ES-I3 (cell line): ENCODE measurements around the gene ADGRL3.
"Not testable (repeated sequence)": the region's sequence is repeated elsewhere in the genome, so short reads cannot be mapped to it uniquely, and the experiment has no call there.

Experiments
- H3K36me3 ChIP-seq: 2 replicates; pipeline ENCODE4 v1.6.1; 2013; ENCODE audit warnings: mild to moderate bottlenecking, low read length, control low read depth, moderate library complexity; ENCODE audit not compliant: insufficient read depth
- H3K4me1 ChIP-seq: 2 replicates; pipeline ENCODE4 v1.6.1; 2013; ENCODE audit warnings: mild to moderate bottlenecking, control low read depth, low read length; ENCODE audit not compliant: insufficient read depth
- H3K9ac ChIP-seq: 2 replicates; pipeline ENCODE4 v1.6.1; 2013; ENCODE audit warnings: low read depth, mild to moderate bottlenecking, low read length, moderate library complexity
- H3K9me3 ChIP-seq: 2 replicates; pipeline ENCODE4 v1.6.1; 2013; ENCODE audit warnings: mild to moderate bottlenecking, low read length, moderate library complexity; ENCODE audit not compliant: control insufficient read depth, insufficient read depth

ADGRL3 gene

DNA sequence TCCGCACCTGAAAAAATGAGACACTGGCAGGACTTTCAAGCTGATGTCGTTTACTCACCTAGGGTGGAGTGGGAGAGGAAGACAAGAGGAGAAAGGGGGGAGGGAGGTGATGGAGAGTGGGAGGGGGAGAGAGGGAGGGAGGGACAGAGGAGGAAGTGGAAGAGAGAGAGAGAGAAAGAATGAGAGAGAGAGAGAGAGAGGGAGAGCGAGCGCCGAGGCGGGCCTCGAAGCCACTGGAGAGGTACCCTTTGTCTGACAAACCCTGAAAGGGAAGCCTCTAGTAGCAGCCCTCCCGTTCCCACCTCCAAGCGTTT is 296 bp upstream of the ADGRL3 start:
- H3K9ac ChIP-seq: peak overlapping the region; percentile 79
- no peaks in the 10 kb centered on the region for H3K36me3 ChIP-seq
- no peaks in the 10 kb centered on the region for H3K9me3 ChIP-seq
- peaks cover 7% of the 10 kb centered on the region for H3K4me1 ChIP-seq

DNA sequence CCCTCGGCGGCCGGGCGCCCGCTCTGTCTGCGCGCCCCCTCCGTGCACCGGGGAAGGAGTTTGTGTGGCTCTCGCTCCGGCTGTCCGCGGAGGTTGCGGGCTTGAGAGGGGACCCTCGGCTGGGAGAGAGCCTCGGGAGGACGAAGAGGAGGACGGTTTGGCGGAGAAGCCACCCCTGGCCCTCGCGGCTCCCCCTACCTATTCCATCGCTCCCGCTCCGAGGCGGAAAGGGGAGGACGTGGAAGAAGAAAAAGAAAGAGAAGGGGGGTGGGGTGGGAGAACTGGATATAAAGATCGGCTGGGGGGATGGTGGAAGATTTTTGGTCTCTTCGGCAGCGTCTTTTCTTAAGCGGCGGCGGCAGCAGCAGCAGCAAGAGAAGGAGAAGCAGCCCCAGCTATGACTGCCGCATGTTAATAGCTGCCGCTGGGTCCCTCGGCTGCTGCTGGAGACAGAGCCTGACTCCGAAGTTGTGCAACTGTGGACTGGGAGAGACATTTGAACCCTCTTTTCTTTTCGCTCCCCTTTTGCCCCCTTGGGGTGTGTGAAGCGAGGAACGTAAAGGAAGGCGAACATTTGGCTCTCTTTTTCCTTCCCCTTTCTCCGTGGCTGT is 895 bp downstream of the ADGRL3 start:
- Histone ChIP-seq H3K9ac (peak overlapping the region; percentile 79), H3K4me1 (peaks cover 17% of the 10 kb centered on the region), H3K36me3 (no peaks in the 10 kb centered on the region), H3K9me3 (no peaks in the 10 kb centered on the region)

DNA sequence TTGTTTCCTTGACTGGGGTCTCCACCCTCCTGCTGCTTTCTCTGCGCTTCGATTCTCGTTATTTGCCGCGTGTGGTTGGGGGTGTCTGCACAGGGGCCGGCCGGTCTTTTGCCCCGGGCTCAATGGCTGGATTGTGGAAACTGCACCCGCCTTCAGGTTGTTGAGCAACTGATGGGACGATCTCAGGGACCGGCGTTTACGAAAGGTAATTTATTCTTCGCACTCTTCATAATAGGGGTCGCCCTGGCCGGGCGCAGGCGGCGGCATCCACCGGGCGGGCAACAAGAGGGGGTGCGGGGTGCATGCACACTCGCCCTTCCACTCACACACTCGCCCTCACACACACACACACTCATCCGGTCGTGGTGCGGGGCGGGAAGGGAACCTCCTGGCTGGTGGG is 1.4 kb downstream of the ADGRL3 start:
- Histone ChIP-seq H3K4me1 (peaks cover 17% of the 10 kb centered on the region), H3K36me3 (no peaks in the 10 kb centered on the region), H3K9me3 (no peaks in the 10 kb centered on the region), H3K9ac (peak overlapping the region; percentile 79)

DNA sequence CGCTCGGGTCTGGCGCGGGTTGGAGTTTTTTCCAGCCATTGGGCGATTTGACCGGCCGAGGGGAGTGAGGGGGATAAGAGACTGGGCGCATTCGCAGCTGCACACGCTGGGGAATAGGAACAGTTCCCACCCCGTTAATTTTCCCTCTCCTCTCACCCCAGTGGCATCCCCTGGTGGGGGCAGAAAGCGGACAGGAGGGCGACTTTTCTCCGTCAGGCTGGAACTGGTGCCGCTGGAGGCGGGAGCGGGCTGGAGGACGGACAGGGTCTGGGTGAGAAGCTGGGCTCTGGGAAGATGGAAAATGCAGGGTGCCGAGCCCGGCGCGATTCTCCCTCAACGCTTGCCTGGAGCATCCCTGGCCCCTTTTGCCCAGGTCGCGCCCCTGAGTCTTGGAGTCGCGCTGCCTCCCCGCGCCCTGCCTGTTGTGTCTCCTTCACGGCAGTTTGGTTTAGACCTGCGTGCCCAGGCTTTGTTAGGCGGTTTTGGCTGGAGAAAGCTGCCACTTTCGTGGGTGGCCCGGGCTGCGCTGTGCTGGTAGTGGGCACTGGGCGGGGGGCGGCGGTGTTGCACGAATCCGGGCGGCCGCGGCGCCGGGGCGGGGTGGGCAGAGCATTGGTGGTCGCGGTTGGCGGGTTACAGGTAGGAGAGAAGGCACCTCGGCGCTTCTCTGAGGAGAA is 2.0 kb downstream of the ADGRL3 start:
- H3K4me1 ChIP-seq: peaks cover 17% of the 10 kb centered on the region
- no peaks in the 10 kb centered on the region for H3K36me3 ChIP-seq
- H3K9ac ChIP-seq: peak overlapping the region; percentile 79
- H3K9me3 ChIP-seq: no peaks in the 10 kb centered on the region

GRCh38 chr4:61202638-61203435 is 2.7 kb downstream of the ADGRL3 start:
- Histone ChIP-seq H3K9me3 (no peaks in the 10 kb centered on the region), H3K9ac (peak overlapping the region; percentile 79), H3K4me1 (peaks cover 17% of the 10 kb centered on the region), H3K36me3 (no peaks in the 10 kb centered on the region)

- Histone ChIP-seq H3K9me3 (no peaks in the 10 kb centered on the region), H3K36me3 (no peaks in the 10 kb centered on the region), H3K9ac (peak overlapping the region; percentile 79), H3K4me1 (peaks cover 17% of the 10 kb centered on the region)
Observed at GRCh38 chr4:61203436-61203790, 3.3 kb downstream of the ADGRL3 start.

DNA sequence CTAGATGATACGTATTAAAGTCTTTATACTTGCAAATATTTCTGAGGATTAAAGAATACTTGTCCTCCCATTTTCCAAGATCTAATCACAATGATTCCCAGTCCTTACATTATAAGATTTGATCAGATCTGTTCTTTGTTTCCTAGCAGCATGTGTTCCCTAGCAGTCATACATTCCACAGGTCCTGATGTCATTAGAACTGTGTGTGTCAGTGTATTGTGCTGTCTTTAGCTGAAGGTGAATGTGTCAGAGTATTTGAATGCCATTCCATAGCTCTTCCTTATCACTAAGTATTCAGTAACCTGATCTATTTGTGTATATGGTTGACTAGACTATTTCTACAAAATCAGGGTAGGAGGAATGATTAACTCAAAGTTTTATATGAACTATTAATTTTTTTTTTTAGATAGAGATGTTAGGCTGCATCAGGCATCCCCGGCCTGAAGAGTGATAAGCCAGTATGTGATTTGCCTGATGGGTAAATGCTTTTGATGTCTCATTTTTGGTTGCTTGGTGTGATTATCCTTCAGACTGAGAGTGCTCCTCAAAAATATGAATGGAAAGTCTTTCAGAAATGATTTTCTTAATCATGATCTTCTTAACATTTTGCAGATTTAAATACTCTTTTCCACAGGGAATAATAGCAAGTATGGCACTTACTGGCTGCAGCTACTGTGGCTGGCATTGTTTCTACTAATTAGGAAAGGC is 4.4 kb downstream of the ADGRL3 start:
- Histone ChIP-seq H3K36me3 (no peaks in the 10 kb centered on the region), H3K9ac (no peak overlapping the region), H3K4me1 (peaks cover 17% of the 10 kb centered on the region), H3K9me3 (no peaks in the 10 kb centered on the region)

- Histone ChIP-seq H3K9ac (no peak overlapping the region), H3K9me3 (no peaks in the 10 kb centered on the region), H3K4me1 (peaks cover 20% of the 10 kb centered on the region), H3K36me3 (no peaks in the 10 kb centered on the region)
Observed at GRCh38 chr4:61205066-61205465, 4.9 kb downstream of the ADGRL3 start.

DNA sequence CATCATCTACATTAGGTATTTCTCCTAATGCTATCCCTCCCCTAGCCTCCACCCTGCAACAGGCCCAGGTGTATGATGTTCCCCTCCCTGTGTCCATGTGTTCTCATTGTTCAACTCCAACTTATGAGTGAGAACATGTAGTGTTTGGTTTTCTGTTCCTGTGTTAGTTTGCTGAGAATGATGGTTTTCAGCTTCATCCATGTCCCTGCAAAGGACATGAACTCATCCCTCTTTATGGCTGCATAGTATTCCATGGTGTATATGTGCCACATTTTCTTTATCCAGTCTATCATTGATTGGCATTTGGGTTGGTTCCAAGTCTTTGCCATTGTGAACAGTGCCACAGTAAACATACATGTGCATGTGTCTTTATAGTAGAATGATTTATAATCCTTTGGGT is 7.0 kb downstream of the ADGRL3 start:
- H3K9ac ChIP-seq, H3K36me3 ChIP-seq, H3K9me3 ChIP-seq: not testable (repeated sequence)
- peaks cover 22% of the 10 kb centered on the region for H3K4me1 ChIP-seq

DNA sequence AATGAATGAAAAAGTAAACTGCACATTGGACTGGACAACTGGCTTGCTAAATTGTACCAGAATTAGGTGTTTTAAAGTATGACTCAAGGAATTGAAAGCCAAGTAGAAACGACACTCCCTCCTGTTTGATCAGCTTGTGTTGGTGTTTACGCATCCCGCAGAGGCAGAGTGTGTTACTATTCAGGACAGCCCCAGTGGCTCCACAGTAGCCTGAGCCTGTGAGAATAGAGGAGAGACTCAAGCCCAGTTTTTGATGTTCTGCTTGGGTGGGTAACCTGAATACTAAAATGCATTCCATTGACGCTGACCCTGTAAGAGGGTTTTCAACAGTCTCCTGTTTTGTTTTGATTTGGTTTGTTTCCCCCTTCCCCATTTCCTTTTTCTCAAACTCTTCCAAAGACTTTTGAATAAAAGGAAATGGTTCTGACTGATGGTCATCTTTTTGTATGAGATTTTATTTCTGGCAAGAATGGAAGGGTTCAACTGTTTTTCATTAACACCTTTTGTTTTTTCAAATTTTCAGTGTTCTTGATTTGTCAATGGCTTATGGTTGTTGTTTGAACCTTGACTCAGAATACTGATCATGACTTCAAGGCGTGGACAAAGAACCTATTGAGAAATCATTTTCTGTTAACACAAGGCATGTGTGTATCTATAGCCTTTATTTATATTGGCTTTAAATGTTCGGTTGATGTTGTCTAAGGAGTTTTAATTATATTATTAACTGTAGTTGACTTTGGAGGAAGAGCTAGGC is 10.2 kb downstream of the ADGRL3 start:
- Histone ChIP-seq H3K4me1 (peaks cover 10% of the 10 kb centered on the region), H3K9ac (no peak overlapping the region), H3K36me3 (no peaks in the 10 kb centered on the region), H3K9me3 (no peaks in the 10 kb centered on the region)

GRCh38 chr4:61211781-61212180 is 11.7 kb downstream of the ADGRL3 start:
- Histone ChIP-seq H3K9me3 (no peaks in the 10 kb centered on the region), H3K4me1 (peaks cover 6% of the 10 kb centered on the region; the same call in 1 of the 2 replicates), H3K36me3 (no peaks in the 10 kb centered on the region), H3K9ac (no peak overlapping the region)

DNA sequence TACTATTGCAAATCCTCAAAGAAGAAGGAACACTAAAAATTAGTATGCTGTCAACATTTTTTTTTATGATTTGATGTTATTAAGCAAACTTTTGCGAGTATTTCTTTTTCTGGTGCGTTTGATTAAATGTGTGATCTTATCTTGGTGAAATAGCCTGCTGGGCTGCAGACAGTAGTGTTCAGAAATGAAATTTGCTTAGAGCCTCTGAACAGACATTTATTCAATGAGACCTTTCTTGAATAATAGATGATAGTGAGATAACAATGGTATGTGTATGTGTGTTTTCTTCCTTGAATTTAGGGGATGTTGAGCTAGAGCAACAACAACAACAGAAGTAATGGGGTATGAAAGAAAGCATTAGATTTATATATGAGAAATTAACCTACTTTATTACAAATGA is 12.7 kb downstream of the ADGRL3 start:
- Histone ChIP-seq H3K9me3 (no peaks in the 10 kb centered on the region), H3K4me1 (peaks cover 6% of the 10 kb centered on the region; the same call in 1 of the 2 replicates), H3K36me3 (no peaks in the 10 kb centered on the region), H3K9ac (no peak overlapping the region)

GRCh38 chr4:61214680-61215079 is 14.6 kb downstream of the ADGRL3 start:
- Histone ChIP-seq H3K9me3 (no peaks in the 10 kb centered on the region), H3K4me1 (peaks cover 6% of the 10 kb centered on the region; the same call in 1 of the 2 replicates), H3K36me3 (no peaks in the 10 kb centered on the region), H3K9ac (no peak overlapping the region)

DNA sequence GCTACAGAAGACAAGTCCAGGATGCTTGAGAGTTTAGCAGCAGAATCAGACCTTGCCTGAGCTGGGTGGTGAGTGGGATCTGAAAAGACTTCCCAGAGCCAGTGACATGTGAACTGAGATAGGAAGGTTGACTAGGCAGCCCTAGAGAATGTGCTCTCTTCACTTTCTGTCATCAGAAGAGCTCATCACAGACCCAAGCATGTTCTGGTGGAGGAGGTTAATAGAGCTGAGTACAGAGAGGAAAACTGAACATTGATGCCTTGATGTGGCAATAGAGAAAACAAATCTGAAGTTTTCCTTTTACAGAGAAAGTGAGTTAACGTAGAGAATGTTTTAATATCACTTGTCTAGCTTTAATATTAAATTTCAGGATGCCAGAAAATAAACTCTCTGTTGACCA is 17.1 kb downstream of the ADGRL3 start:
- Histone ChIP-seq H3K9me3 (no peaks in the 10 kb centered on the region), H3K4me1 (no peaks in the 10 kb centered on the region), H3K36me3 (no peaks in the 10 kb centered on the region), H3K9ac (no peak overlapping the region)
